ENCODE results near the gene MIER2. TPM values are rescaled to one million over a fixed set of nuclear protein-coding genes. Genes with fewer than 3 reads are reported as not detected.

MIER2 gene
- total RNA-seq, 2 experiments from 2014 or later: 20.7 to 22.0 TPM

DNA sequence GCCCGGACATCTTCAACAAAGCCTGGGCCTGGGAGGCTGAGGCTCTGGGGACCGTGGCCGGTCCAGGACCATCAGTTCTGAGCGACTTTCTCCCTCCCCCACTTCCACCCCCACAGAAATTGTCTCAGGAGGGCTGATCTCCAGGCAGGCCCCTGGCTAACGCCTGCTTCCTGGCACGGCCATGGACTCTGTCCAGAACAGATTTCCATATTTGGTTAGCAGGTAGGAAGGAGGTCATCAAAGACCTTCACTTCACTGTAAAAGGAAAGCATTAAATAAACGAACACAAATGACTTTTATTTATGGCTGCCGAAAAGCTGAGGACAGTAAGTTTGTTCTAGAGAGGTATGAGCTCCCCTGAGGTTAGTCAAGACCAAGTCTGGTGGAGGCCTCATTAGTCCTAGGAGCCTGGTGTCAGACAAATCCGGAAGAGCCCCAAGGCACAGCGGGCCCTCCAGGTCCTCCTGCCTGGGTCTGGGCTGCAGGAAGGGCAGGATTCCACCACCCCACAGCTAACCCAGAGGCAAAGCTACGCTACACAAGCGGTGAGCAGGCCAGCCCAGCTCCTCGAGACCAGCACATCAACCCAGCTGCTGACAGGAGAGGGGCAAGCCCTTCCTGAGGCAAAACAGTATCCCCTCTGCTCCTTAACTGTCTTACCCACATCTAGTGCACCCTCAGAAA, 48.8 kb downstream of the MIER2 start:
- ChIA-PET CTCF (interaction anchor here (0.8 to 1.4 kb wide), 4 partner anchors 9 to 215 kb away, joined by 3 read pairs; no protein-coding TSS in a partner anchor), POLR2A (no interaction called here)
- Mint-ChIP-seq H3K4me1 (no peaks in the 10 kb centered on the region), H3K27ac (no peak overlapping the region), H3K36me3 (ENCODE audit: low read depth) (no peaks in the 10 kb centered on the region), H3K27me3 (peaks cover 33% of the 10 kb centered on the region), H3K9me3 (no peaks in the 10 kb centered on the region), H3K4me3 (no peak overlapping the region)
- no peak for DNase-seq

DNA sequence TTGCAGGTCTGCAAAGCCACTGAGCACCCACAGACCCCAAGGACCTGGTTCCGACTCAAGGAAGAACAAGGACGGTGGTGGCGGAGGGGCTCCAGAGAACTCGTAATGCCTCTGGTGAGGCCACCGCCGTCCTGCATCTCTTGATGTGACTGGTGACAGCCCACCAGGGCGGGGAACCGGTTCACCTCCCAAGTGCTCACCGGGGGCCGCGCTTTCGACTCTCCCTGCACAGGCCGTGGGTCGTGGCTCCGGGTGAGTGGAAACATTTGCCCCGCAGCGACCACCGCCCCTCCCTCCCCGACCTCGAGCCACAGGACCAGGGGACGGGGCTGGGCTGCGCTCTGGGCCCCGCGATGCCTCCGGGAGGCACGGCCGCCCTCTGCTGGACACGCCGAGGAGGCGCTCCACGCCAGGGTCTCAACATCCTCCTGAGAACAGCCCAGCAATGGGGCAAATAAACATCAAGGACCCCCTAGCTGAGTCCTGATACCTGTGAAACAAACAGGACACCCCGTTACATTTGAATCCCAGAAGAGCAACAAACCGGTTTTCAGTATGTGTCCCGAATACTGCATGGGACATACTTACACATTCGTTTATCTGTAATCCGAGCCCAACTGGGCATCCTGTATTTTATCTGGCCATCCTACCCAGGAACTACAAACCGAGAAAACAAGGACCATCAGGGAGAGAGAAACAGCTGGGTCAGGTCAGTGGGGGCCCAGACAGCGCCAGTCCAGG, 49.5 kb downstream of the MIER2 start:
- DNase-seq: peak; percentile 35
- ChIA-PET POLR2A (no interaction called here), CTCF (interaction anchor here (1.2 to 1.4 kb wide), 3 partner anchors 8 to 48 kb away, joined by 3 read pairs; no protein-coding TSS in a partner anchor)
- Mint-ChIP-seq H3K9me3 (no peaks in the 10 kb centered on the region), H3K27me3 (peaks cover 35% of the 10 kb centered on the region), H3K4me3 (no peak overlapping the region), H3K4me1 (peaks cover 2% of the 10 kb centered on the region), H3K36me3 (ENCODE audit: low read depth) (no peaks in the 10 kb centered on the region), H3K27ac (no peak overlapping the region)

DNA sequence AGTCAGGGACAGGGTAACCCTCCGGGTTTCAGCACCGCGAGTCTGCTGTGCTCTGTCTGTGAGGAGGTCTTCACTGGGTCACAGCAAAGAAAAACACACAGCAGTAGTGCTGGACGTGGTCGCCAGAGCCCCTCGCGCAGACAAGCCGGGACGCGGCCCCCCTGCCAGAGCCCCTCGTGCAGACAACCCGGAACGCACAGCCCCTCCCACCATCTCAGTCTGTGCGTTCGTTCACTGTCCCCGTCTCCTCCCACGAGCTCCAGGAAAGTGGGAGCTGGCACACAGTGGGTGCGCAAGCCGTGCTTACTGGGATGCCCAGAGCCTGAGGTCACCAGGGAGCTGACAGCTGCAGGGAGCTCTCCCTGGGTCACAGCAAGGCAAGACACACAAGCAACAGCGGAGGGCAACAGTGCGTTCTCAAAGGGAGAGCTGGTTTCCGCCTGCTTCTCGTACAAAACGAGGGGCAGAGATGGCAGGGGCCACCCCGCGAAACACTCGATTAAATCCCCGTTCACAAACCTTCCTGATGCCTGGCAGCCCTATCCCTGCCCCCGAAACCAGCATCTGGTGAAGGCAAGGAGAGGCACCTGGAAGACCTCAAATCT, 50.2 kb downstream of the MIER2 start:
- ChIA-PET CTCF (no interaction called here), POLR2A (no interaction called here)
- DNase-seq: no peak
- Mint-ChIP-seq H3K27ac (no peak overlapping the region), H3K4me1 (peaks cover 4% of the 10 kb centered on the region), H3K9me3 (no peaks in the 10 kb centered on the region), H3K27me3 (peaks cover 42% of the 10 kb centered on the region), H3K36me3 (ENCODE audit: low read depth) (no peaks in the 10 kb centered on the region), H3K4me3 (no peak overlapping the region)

DNA sequence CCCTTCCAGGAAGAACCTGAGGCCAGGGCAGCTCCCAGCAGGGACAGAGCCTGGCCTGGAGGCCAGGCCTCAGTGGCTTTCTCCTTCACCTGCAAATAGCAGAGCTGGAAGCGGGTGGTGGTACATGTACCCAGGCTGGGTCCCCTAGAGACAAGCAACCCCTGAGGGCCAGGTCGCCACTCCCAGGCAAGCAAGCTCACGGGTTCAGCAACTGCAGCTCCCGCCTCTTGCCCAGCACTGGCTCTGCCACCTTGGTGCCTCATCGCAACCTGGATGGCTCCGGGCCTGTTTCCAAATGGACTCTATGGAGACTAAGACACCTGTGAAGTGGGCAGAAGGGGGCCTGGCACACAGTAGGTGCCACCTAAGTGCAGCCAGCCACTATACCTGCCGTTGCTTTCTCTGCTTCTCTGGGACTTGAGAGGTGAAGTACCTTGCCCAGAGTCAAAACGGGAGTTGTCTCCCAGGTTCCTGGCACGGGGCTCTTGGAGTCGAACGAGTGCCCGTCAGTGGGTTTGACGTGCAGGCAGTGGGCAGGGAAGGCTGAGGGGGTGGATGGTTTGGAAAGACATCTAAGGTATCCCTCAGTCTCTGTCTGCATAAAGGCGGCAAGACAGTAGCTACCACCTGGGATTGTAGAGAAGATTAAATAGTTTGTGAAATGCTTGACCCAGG, 51.0 kb downstream of the MIER2 start:
- ChIA-PET POLR2A (no interaction called here), CTCF (no interaction called here)
- Mint-ChIP-seq H3K4me3 (no peak overlapping the region), H3K27me3 (peaks cover 43% of the 10 kb centered on the region), H3K27ac (no peak overlapping the region), H3K36me3 (ENCODE audit: low read depth) (no peaks in the 10 kb centered on the region), H3K4me1 (peaks cover 4% of the 10 kb centered on the region), H3K9me3 (no peaks in the 10 kb centered on the region)
- DNase-seq: no peak

DNA sequence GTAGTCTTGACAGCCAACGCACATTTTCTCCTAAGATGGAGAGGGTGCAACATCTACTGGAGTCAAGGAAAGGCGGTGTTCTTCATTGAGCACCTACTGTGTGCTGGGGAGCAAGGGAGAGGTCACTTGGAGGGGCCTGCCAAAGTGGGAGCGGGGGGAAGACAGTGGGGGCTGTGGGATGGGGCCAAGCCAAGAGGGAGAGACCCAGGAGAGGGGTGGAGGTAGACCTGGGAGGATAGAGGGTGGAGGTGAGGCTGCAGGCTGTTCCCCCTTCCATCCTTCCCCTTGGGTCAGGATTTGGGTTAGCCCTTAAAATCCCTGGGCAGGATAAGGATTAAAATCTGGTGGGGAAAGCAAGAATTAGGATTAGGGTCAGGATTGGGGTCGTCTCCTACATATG, 51.6 kb downstream of the MIER2 start:
- Mint-ChIP-seq H3K27me3 (peaks cover 43% of the 10 kb centered on the region), H3K36me3 (ENCODE audit: low read depth) (no peaks in the 10 kb centered on the region), H3K4me1 (peaks cover 4% of the 10 kb centered on the region), H3K27ac (no peak overlapping the region), H3K9me3 (no peaks in the 10 kb centered on the region), H3K4me3 (no peak overlapping the region)
- ChIA-PET POLR2A (no interaction called here), CTCF (no interaction called here)
- no peak for DNase-seq

DNA sequence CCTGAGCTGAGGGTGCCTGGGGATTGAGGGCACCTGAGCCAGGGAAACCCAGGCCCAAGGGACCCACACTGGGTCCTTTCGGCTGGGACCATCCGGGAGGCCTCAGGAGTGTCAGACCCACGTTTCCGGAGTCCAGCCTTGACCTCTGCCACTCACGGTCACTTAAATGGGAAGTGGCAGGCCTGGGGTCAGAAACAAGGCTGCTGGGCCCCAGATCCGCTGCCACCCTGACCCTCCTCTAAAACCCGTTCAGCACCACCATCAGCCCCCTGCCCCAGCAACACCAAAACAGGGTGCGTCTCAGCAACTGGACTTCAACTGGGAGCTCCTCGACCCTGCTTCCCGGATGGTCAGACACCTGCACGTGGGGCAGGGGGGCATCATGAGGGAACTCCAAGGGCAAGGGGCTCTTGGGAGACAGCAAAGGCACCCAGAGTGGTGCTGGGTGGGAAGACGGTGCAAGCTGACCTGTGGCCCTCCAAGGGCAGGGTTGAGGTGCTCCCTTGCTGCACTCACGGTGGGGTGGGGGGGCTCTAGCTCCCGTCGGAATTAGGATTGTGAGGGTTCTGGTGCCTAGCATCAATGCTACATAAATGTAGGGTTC, 52.2 kb downstream of the MIER2 start:
- Mint-ChIP-seq H3K27me3 (peaks cover 43% of the 10 kb centered on the region), H3K36me3 (ENCODE audit: low read depth) (no peaks in the 10 kb centered on the region), H3K4me3 (no peak overlapping the region), H3K9me3 (no peaks in the 10 kb centered on the region), H3K27ac (no peak overlapping the region), H3K4me1 (peaks cover 4% of the 10 kb centered on the region)
- ChIA-PET POLR2A (no interaction called here), CTCF (no interaction called here)
- DNase-seq: no peak

DNA sequence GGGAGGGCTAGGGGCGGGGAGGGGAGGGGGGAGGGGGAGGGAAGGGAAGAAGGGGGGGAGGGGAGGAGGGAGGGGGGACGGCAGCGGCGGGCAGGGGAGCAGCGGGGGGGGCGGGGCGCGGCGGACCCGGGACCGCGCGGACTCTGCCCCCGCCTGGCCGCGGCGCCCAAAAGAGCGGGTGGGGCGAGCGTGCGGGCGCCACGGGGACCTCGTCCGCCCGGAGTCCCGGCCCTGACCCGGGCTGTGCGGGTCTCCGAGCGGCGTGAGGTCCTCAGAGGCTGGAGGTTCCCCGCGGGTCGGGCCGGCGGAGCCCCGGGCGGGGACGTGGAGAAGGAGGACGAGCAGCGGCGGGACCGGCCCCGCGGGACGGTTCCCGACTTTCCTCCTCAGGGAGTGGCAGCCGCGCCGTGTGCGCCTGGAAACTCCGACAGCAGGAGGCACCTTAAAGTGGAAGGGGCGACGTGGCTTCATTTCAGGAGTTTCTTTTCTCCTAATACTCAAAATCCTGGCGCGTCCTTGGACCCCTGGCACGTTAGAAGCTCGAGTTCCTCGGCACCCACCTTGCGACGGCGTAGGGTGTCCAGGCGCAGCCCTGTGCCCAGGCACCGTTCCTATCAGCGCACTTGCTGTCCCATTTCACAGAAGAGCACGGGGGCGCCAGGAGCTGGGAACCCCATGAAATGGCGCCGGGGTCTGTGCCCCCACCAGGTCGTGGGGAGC, 52.9 kb downstream of the MIER2 start:
- no peaks in the 10 kb centered on the region for H3K9me3 Mint-ChIP-seq
- H3K4me1 Mint-ChIP-seq: peaks cover 4% of the 10 kb centered on the region
- ChIA-PET CTCF (no interaction called here), POLR2A (no interaction called here)
- no peaks in the 10 kb centered on the region for H3K36me3 Mint-ChIP-seq (ENCODE audit: low read depth)
- H3K4me3 Mint-ChIP-seq: no peak overlapping the region
- H3K27ac Mint-ChIP-seq: no peak overlapping the region
- no peak for DNase-seq
- peaks cover 43% of the 10 kb centered on the region for H3K27me3 Mint-ChIP-seq

DNA sequence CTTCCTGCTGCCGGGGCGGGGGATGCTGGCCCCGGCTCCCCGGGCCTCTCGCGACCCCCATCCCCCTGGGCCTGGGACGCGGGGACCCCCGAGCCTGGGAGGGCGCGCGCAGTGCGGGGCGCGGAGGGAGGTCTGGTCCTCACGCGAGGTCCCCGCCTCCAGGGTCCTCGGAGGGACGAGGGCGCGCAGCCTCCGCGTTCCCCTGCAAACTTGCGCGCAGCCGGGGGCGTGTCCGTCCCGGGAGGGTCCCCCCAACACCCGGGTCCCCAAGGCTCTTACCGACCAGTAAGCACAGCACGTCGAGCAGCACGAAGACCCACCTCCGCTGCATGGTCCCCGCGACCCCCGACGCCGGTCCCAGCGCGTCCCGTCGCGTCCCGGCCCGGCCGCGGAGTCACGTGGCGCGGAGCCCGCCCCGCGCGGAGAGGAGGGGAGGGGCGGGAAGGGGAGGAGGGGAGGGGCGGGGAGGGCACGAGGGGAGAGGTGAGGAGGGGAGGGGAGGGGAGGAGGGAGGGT, 53.5 kb downstream of the MIER2 start, which contains the start of gene PLPP2:
Gene PLPP2 (minus strand): TSS at position 398 of the 516 bp plus-strand sequence. CDS start 67 bp downstream, at position 331.
- Mint-ChIP-seq H3K4me1 (peaks cover 4% of the 10 kb centered on the region), H3K36me3 (ENCODE audit: low read depth) (no peaks in the 10 kb centered on the region), H3K4me3 (no peak within 1 kb of the TSS), H3K9me3 (no peaks in the 10 kb centered on the region), H3K27ac (no peak within 1 kb of the TSS), H3K27me3 (peaks cover 38% of the 10 kb centered on the region)
- POLR2A ChIA-PET: no interaction called here
- DNase-seq: no peak
- CTCF ChIA-PET: no interaction called here

DNA sequence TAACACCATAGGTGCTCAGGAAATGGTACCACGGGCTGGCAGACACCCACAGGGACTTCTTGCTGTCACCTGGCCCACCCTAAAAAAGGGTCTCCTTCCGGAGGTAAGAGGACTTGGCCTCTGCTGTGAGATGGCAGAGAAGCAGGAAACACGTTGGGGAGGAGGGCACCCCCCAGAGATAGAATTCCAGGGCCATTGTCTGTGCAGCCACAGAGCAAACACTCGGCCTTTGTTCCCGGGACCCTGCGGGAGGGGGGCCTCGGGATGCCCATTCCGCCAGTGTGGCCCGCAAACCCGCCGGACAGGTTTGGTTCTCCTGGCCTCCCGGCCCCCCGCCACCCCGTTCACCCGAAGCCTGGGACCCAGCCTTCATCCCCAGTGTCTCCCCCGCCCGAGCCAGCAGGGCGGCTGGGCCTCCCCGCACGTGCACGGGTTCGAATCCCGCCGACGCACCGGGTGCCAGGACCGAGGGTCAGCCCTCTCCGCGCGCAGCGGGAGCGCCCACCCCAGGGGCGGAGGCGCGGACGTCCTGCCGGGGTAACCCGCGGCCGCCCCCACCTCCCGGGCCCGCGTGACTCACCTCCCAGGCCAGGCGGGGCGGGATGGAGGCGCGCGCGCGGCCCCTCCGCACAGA, 54.1 kb downstream of the MIER2 start:
- CTCF ChIA-PET: no interaction called here
- POLR2A ChIA-PET: no interaction called here
- no peak overlapping the region for H3K4me3 Mint-ChIP-seq
- no peak overlapping the region for H3K27ac Mint-ChIP-seq
- no peaks in the 10 kb centered on the region for H3K36me3 Mint-ChIP-seq (ENCODE audit: low read depth)
- peaks cover 38% of the 10 kb centered on the region for H3K27me3 Mint-ChIP-seq
- H3K9me3 Mint-ChIP-seq: no peaks in the 10 kb centered on the region
- H3K4me1 Mint-ChIP-seq: peaks cover 4% of the 10 kb centered on the region
- no peak for DNase-seq

DNA sequence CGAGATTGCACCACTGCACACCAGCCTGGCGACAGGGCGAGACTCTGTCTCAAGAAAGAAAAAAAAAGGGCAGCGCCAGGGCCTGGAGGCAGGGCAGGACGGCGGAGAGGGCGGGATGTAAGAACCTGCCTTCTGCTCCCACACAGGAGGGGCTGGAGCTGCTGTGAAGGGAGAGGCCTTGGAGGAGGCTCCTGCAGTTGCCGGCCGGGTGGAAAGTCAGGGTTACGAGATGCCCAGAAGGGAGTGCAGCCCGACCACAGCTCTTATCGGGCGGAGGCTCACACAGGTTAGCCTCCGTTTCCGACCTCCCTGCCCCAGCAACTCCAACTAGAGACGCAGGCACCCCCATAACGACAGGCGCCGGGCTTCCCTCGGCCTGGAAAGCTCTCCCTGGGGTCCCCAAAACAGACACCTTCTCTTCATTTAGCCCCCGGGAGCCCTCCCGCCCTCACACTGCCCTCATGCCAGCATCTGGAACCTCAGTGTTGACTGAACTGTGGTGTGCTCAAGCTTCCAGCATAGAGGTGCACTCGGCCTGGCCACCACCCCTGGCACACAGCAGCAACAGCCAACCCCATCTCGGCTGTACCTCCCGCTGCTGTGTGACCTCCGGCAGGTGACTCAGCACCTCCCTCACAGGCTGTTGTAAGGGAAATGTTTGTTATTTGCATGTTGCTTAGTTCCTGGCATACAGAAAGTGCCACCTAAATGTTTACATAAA, 54.8 kb downstream of the MIER2 start:
- peaks cover 34% of the 10 kb centered on the region for H3K27me3 Mint-ChIP-seq
- no peak overlapping the region for H3K27ac Mint-ChIP-seq
- no peak overlapping the region for H3K4me3 Mint-ChIP-seq
- H3K36me3 Mint-ChIP-seq (ENCODE audit: low read depth): no peaks in the 10 kb centered on the region
- ChIA-PET POLR2A (no interaction called here), CTCF (no interaction called here)
- H3K9me3 Mint-ChIP-seq: no peaks in the 10 kb centered on the region
- H3K4me1 Mint-ChIP-seq: peaks cover 4% of the 10 kb centered on the region
- peak; percentile 32 for DNase-seq

DNA sequence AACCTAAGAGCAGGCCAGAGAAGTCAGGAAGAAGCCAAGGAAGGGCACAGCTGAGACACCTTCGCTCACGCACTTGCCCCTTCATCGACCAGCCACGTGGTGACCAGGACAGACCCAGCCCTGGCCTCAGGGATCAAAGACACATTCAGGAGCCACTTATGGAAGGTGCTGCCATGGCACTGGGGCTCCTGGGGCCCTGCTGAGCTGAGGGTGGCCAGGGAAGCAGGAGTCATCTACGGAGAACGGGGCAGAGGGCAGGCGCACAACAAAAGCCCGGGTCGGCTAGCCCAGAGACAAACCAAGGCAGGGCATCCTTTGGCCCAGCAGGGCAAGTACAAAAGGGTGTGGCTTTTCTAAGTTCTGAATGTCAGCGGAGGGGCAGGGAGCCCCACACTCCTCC, 55.7 kb downstream of the MIER2 start:
- no peak for DNase-seq
- Mint-ChIP-seq H3K4me3 (no peak overlapping the region), H3K27me3 (peaks cover 26% of the 10 kb centered on the region), H3K4me1 (peaks cover 4% of the 10 kb centered on the region), H3K27ac (no peak overlapping the region), H3K36me3 (ENCODE audit: low read depth) (no peaks in the 10 kb centered on the region), H3K9me3 (no peaks in the 10 kb centered on the region)
- POLR2A ChIA-PET: no interaction called here
- CTCF ChIA-PET: no interaction called here
